Stomach (tissue), 9 donors: ENCODE measurements around the gene TMEM138. TPM values are rescaled to one million over a fixed set of nuclear protein-coding genes. Genes with fewer than 3 reads are reported as not detected.
A peak's percentile ranks its signal among the peaks of the same experiment; 100 is the strongest.

Experiments
- DNase-seq, 2 donors: peaks; one replicate each; pipeline versions ENCODE4 v3.0.0 to v3.0.0-alpha.2; 2013 to 2019
- H3K27ac ChIP-seq, 5 donors: fragments of 200-600 bp in 4 of 5; sonication (generic) in 4 of 5; one replicate each; pipeline ENCODE4 v1.5.1; 2013 to 2019; ENCODE audit warnings: mild to moderate bottlenecking in 1 of 5, moderate library complexity in 1 of 5
- H3K27me3 ChIP-seq, 3 donors: fragments of 200-600 bp; sonication (generic); one replicate each; pipeline ENCODE4 v1.5.1; 2017 to 2019; ENCODE audit warnings: mixed run types in 1 of 3
- H3K36me3 ChIP-seq, 4 donors: fragments of 200-600 bp; sonication (generic); 1 replicate in 3 of 4; 2 replicates in 1 of 4; pipeline ENCODE4 v1.5.1; 2016 to 2019
- H3K4me1 ChIP-seq, 4 donors: fragments of 200-600 bp; sonication (generic); one replicate each; pipeline ENCODE4 v1.5.1; 2016 to 2019
- H3K4me3 ChIP-seq, 4 donors: fragments of 200-600 bp; sonication (generic) in 3 of 4; one replicate each; pipeline ENCODE4 v1.5.1; 2016 to 2019; ENCODE audit warnings: mild to moderate bottlenecking in 1 of 4
- H3K9me3 ChIP-seq, 4 donors: fragments of 200-600 bp; sonication (generic); one replicate each; pipeline ENCODE4 v1.5.1; 2016 to 2019
- CTCF ChIP-seq, 7 experiments: fragments of 450-650 bp in 4 of 7; fragments of 200-600 bp in 3 of 7; sonication (generic) in 3 of 7; IDR thresholded peaks; one replicate each; pipeline ENCODE4 v1.5.1; 2016 to 2019; ENCODE audit warnings: antibody characterized with exemption in 7 of 7, control low read depth in 2 of 7, mild to moderate bottlenecking in 1 of 7
- EP300 ChIP-seq: sonication (generic); formaldehyde crosslinking; IDR thresholded peaks from one replicate; pipeline ENCODE4 v1.6.1; 2017; ENCODE audit warnings: antibody characterized with exemption
- POLR2A ChIP-seq, 4 donors: fragments of 450-650 bp; IDR thresholded peaks; one replicate each; pipeline ENCODE4 v1.6.1; 2016; ENCODE audit warnings: antibody characterized with exemption in 4 of 4, control low read depth in 2 of 4, mild to moderate bottlenecking in 1 of 4, moderate library complexity in 1 of 4
- POLR2AphosphoS5 ChIP-seq, 3 donors: sonication (generic); formaldehyde crosslinking; IDR thresholded peaks; one replicate each; pipeline ENCODE4 v1.6.1; 2016; ENCODE audit warnings: antibody characterized with exemption in 3 of 3
- whole genome bisulfite sequencing, 5 donors: extraction: QIAGEN DNeasy Blood & Tissue Kit in 3 of 5; methylation state at CpG; one replicate each; pipeline versions ENCODE4 v1.1.5 to v1.1.7; 2013 to 2018; 5-methylcytosine and 5-hydroxymethylcytosine counted together
- intact Hi-C: fragments of 100-400 bp; cut with DNase I; formaldehyde crosslinking; loops from one replicate; pipeline ENCODE4 v1.15.1; 2023; ENCODE audit warnings: low total_unique reads
- polyA plus RNA-seq, 3 donors: library from polyadenylated mRNA; stranded (reverse); fragments of 200-250 nt; gene quantifications; one replicate each; pipeline ENCODE4 v1.2.3, GENCODE V29; 2013
- total RNA-seq, 5 donors: library from RNA; depleted of rRNA; stranded (reverse); fragments of >200 nt; gene quantifications; one replicate each; pipeline versions ENCODE4 v1.1.0 to v1.2.3, GENCODE V29; 2014 to 2016
- donor health status: healthy with polysubstance abuse.
- donor health status: Bipolar disorder and iron deficiency.
- donor health status: healthy.

Gene TMEM138
- total and polyA plus RNA-seq, 8 donors, result 12.2 to 190 (median 23.4) TPM

GRCh38 chr11:61332797-61333549 lies 29.2 kb upstream of the TMEM138 start, which contains the start of the genes DDB1 and TKFC:
Gene DDB1, minus strand, starts transcription at chr11:61333105. Its CDS starts 137 bp downstream, at chr11:61332968.
Gene TKFC, plus strand, starts transcription at chr11:61333228. Its CDS starts 1,501 bp downstream, at chr11:61334729.
- H3K27ac ChIP-seq, result peak within 1 kb of the TSS; percentile 88 to 96 (median 94)
- WGBS, 5 donors, result 0 to 1% (median 0%) methylated on average over 33 to 81 of the region's 81 CpGs
- peaks cover 16 to 26% (median 24%) of the 10 kb centered on the region in 4 donors for H3K36me3 ChIP-seq
- intact Hi-C loops, result no loop called here
- peak; percentile 97 to 98 for DNase-seq
- TF ChIP-seq CTCF (IDR thresholded peaks at IDR 0.05), result no peak
- peak in 1 of 4 donors; percentile 9 for TF ChIP-seq POLR2A (IDR thresholded peaks at IDR 0.05)
- peak; percentile 81 to 96 (median 89) for TF ChIP-seq POLR2AphosphoS5 (IDR thresholded peaks at IDR 0.05)
- no peaks in the 10 kb centered on the region for H3K9me3 ChIP-seq
- no peaks in the 10 kb centered on the region for H3K27me3 ChIP-seq
- peak within 1 kb of the TSS; percentile 79 to 100 (median 94) for H3K4me3 ChIP-seq
- H3K4me1 ChIP-seq, result peaks cover 25 to 63% (median 52%) of the 10 kb centered on the region in 4 donors

DNA sequence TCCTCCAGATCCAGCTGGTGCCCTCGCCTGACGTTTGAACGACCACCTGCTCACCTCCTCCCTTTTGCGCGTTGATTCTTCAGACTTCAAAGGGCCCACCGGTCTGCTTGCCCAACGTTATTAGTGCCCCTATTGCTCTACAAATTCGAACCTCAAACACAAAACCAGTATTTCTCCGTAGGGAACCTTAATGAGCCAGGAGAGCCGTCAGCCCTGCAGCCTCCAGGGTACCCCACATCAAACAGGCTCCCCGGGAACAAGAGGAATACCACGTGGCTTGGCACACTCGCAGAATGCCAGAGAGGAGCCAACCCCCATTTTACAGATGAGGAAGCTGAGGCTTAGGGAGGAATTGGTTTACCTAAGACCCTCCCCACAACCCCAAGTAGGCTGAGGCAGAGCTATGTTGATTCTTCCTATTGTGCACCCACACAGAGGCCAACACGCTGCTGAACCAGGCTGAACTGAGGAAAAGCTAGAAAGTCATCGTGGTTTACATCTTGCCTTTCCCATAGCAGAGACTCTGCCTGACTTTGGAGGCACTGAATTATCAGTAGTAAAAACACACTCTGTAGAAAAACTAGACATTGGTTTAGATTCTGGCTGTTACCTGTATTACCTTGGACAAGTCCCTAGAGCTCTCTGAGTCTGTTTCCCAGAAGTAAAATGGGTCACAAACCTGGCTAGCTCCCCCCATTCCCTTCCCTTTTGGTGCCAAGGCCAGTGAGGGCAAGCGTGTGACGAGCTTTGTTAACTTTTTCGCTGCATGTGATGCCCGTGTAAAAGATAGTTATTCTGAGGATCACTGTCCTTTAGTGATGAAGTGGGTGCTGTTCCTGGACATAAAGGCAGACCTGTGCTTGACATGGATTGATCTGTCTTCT lies 28.4 kb upstream of the TMEM138 start:
- 21 to 29% (median 23%) methylated on average over 17 to 19 of the region's 19 CpGs for WGBS, 5 donors
- TF ChIP-seq CTCF (IDR thresholded peaks at IDR 0.05) (no peak), POLR2A (IDR thresholded peaks at IDR 0.05) (no peak), EP300 (no peak), POLR2AphosphoS5 (IDR thresholded peaks at IDR 0.05) (no peak)
- intact Hi-C loops, result no loop called here

GRCh38 chr11:61334434-61335354 lies 27.5 kb upstream of the TMEM138 start:
- DNase-seq, result no peak
- intact Hi-C loops, result no loop called here
- TF ChIP-seq POLR2A (IDR thresholded peaks at IDR 0.05) (no peak), EP300 (no peak), POLR2AphosphoS5 (IDR thresholded peaks at IDR 0.05) (no peak), CTCF (IDR thresholded peaks at IDR 0.05) (no peak)
- no peaks in the 10 kb centered on the region for H3K9me3 ChIP-seq
- 71 to 74% (median 73%) methylated on average over 15 to 16 of the region's 16 CpGs for WGBS, 5 donors
- H3K4me1 ChIP-seq, result peaks cover 25 to 59% (median 48%) of the 10 kb centered on the region in 4 donors
- peaks cover 0 to 26% (median 24%) of the 10 kb centered on the region in 4 donors for H3K36me3 ChIP-seq
- H3K27me3 ChIP-seq, result no peaks in the 10 kb centered on the region
- H3K27ac ChIP-seq, result peak overlapping the region; percentile 28 to 93 (median 74)
- H3K4me3 ChIP-seq, result no peak overlapping the region

More for the DNA sequence above, 28.4 kb upstream of the TMEM138 start:
- Histone ChIP-seq H3K4me1 (peaks cover 25 to 61% (median 51%) of the 10 kb centered on the region in 4 donors), H3K36me3 (peaks cover 9 to 26% (median 24%) of the 10 kb centered on the region in 4 donors), H3K27ac (peak overlapping the region; percentile 88 to 96 (median 94)), H3K27me3 (no peaks in the 10 kb centered on the region), H3K9me3 (no peaks in the 10 kb centered on the region), H3K4me3 (peak overlapping the region; percentile 79 to 100 (median 94))
- peak in 1 of 2 donors; percentile 42 for DNase-seq
